Measurements from ENCODE around the gene FSTL5.

The FSTL5 gene

DNA sequence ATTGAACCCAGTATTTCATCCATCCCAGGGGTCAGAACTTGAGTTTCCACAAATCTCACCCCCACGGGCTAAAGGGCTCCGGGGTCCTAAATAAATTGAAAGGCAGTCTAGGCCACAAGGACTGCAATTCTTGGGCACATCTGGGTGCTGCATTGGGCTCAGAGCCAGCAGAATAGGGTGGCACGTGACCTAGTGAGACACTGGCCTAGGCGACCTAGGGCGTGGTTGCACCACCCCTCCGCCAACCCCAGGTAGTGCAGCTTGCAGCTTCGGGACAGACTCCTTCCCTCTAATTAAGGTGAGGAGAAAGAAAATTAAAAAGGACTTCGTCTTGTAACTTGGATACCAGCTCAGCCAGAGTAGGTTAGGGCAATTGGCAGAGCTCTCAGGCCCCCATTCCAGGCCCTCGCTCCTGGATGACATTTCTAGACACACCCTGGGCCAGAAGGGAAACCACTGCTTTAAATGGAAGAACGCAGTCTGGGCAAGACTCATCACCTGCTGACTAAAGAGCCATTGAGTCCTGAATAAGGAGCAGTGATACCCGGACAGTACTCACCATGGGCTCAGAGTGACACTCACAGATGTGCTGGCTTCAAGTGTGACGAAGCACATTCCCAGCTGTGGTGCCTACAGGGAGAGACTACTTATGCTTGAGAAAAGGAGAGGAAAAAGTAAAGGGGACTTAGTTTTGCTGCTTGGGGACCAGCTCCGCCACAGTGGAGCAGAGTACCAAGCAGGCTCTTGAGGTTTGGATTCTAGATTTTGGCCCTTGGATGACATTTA lies 735.4 kb downstream of the FSTL5 start:
- DNase-seq = no peak

DNA sequence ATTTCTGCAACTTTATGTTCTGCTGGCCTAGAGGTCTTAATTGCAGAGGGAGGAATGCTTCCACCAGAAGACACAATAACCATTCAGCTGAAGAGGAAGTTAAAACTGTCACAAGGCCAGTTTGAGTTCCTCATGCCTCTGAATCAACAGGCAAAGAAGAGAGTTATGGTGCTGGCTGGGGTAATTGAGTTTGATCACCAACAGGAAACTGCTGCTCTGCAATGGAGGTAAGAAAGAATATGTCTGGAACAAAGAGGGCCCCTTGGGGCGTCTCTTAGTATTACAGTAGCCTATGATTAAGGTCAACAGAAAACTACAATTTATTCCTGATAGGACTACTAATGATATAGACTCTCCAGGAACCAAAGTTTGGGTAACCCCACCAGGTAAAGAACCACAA lies 744.0 kb downstream of the FSTL5 start:
- DNase-seq = no peak

DNA sequence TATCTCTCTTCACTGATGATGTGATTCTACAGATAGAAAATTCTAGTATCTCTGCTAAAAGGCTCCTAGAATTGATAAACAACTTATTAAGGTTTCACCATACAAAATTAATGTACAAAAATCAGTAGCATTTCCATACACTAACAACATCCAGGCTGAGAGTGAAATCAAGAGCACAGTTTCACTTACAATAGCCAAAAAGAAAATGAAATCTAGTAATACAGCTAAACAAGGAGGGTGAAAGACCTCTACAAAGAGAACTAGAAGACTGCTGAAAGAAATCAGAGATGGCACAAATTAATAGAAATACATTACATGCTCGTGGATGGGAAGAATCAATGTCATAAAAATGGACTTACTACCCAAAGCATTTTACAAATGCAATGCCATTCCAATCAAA lies 751.9 kb downstream of the FSTL5 start:
- DNase-seq = no peak

- no peak for DNase-seq
Measured at GRCh38 chr4:161404346-161405110, 759.3 kb downstream of the FSTL5 start.

- no peak for DNase-seq
Measured at GRCh38 chr4:161403781-161404180, 760.0 kb downstream of the FSTL5 start.

DNA sequence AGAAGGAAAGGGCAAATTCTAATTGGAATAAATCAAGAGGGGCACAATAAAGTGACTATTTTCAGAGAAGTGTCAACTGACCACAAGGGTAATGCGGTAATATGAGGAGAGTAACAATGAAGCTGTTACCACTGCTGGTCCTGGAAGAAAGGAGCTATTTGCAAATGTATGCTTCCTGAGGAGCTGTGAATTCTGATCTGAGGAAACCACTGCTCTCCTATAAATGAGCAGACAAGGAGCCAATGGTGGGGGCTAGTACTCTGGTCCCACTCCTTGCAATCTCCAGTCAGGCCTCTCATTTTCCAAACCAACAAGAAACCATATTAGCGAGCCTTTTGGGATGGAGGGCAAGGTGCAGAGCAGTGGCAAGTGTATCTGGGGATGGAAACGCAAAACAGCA lies 770.2 kb downstream of the FSTL5 start:
- DNase-seq = no peak

GRCh38 chr4:161382655-161383054 lies 781.1 kb downstream of the FSTL5 start:
- no peak for DNase-seq

- DNase-seq = no peak
Measured at GRCh38 chr4:161376275-161376674, 787.5 kb downstream of the FSTL5 start.

- no peak for DNase-seq
Measured at GRCh38 chr4:161364681-161365080, 799.1 kb downstream of the FSTL5 start.

DNA sequence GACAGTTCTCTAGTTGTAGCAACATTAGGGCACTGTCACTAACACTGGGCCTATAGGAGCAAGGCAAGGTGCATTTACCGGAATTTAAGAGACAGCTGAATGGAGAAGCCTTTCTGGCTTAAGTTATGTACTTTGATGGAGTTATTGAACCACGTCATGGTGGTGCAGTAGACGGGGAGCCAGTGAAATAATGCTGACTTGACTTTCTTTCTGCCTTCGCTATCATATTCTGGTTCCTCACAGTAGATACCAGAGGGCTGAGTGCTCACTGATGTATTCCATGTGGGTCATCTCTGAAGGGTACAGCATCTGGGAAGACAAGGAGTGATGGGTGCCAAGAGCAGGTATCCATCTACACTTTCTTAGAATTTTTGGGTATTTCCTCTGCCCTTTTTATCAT lies 802.8 kb downstream of the FSTL5 start:
- no peak for DNase-seq

- no peak for DNase-seq
Measured at GRCh38 chr4:161359491-161359890, 804.3 kb downstream of the FSTL5 start.

DNA sequence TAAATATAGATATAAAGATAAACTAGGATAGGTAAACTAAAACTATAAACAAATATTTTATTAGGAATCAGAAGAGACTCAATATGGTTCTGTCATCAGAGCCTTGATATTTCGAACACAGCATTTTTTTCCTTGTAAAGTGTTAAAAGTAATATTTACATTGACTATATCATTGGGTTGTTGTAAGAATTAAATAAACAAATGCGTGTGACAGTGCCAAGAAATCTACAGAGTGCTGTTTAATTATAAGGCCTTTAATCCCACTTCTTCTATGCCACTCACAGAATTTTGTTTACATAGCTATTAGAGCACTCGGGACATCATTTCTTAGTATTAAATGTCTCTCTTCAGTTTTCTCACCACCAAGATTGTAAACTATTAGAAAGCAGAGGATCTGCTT lies 807.4 kb downstream of the FSTL5 start:
- DNase-seq = no peak

DNA sequence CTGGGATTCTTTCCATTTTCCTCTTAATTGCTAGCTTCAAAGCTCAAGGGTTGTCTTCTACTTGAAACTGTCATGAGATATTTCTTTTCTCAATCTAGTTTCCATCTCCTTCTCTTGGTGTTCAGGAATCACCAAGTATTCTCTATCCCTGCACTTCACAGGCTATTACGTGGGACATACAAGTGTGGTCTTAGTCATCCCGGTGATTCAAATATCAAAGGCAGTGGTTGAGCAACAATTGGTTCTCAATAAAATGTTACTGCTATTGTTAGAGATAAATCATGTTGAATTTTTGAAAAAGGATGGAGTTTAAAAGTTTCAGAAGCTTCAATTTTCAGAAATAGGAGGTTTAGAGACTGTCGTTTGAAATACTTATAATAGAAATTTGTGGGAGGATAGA lies 812.9 kb downstream of the FSTL5 start:
- DNase-seq = no peak

DNA sequence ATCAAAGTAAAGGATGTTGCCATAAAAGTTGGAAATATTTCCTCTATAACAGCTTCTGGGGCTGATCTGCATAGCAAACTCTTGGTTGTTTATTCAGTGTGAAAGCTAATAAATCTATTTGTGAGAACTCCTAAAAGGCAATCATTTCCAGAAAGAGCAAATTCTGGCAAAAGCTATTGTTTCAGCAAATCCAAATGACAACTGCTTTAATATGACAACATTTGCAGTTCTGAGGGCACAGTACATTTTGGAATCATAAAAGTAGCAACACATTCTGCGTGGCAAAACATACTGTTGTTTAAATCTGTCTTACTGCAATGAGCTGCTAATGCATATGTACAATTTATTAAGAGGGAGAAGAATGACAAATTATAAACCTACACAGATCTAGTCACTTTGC lies 818.1 kb downstream of the FSTL5 start:
- DNase-seq = no peak

- DNase-seq = no peak
Measured at GRCh38 chr4:161343569-161343950, 820.2 kb downstream of the FSTL5 start.

GRCh38 chr4:161342881-161343568 lies 820.8 kb downstream of the FSTL5 start:
- DNase-seq = no peak

- no peak for DNase-seq
Measured at GRCh38 chr4:161336621-161337020, 827.2 kb downstream of the FSTL5 start.

DNA sequence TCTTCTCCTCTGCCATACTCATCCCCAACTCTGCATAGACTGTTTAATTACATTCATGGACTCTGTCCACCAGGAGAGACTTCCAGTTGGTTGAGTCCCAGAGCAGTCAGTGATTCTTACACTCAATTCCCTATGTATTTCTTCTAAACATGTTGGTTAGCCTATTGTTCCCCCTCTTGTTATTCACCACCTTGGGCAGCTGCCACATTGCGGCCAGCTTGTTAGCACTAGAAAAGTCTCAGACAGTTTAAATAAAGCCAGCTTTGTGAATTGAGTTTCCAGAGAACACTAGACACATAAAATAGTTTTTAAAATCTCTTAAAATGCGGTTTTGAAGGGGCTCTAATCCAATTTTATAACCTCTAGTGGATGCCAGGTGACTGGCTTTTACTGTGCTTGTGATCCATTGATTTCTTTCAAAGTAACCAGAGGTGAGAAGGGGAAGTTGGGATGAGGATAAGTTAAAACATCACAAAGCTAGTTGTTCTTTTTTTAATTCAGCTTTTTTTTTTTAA lies 827.7 kb downstream of the FSTL5 start:
- DNase-seq = no peak

All from CD4-positive, alpha-beta T cell treated with Interleukin-4 for 1 hour (primary cell).